RWPE1 (cell line): ENCODE results near the gene TEX19.
A peak's percentile ranks its signal among the peaks of the same experiment; 100 is the strongest.
"Not testable (repeated sequence)": the region's sequence is repeated elsewhere in the genome, so short reads cannot be mapped to it uniquely, and the experiment has no call there.

Experiments
- CTCF ChIA-PET: fragments of 350-600 bp; sonication (Branson Sonifier 250); formaldehyde crosslinking; extraction: SDS; loops from one replicate; lab custom pipeline; 2021; lab: Yijun Ruan, JAX
- POLR2A ChIA-PET: fragments of 400-600 bp; formaldehyde crosslinking; extraction: SDS; loops from one replicate; lab custom pipeline; 2020; ENCODE audit warnings: antibody characterized with exemption; ENCODE audit not compliant: low non-redundant PET; lab: Yijun Ruan, JAX
- DNase-seq: peaks from one replicate; pipeline ENCODE4 v3.0.0; 2012; ENCODE audit warnings: low spot score
- H3K27ac ChIP-seq: fragments of 450-650 bp; 2 replicates; pipeline ENCODE4 v1.5.1; 2017
- CTCF ChIP-seq: fragments of 450-650 bp; conservative IDR thresholded peaks from 2 replicates; pipeline ENCODE4 v1.5.1; 2017; ENCODE audit warnings: low read depth, mild to moderate bottlenecking

TEX19 gene

GRCh38 chr17:82410014-82410716, 51.1 kb downstream of the TEX19 start:
- no peak for TF ChIP-seq CTCF
- no peak for DNase-seq
- CTCF ChIA-PET = interaction anchor here (0.6 to 0.7 kb wide), 2 partner anchors 17 to 377 kb away, joined by 3 read pairs; no protein-coding TSS in a partner anchor
- POLR2A ChIA-PET = interaction anchor here (0.6 kb wide), 1 partner anchor 61 kb away, joined by 3 read pairs; no protein-coding TSS in a partner anchor
- peak overlapping the region; percentile 7 for H3K27ac ChIP-seq

- POLR2A ChIA-PET = no interaction called here
- no peak for TF ChIP-seq CTCF
- no peak for DNase-seq
- H3K27ac ChIP-seq = no peak overlapping the region; the same call in 1 of the 2 replicates
- CTCF ChIA-PET = no interaction called here
Observed at GRCh38 chr17:82411396-82412053, 52.5 kb downstream of the TEX19 start.

- CTCF ChIA-PET = interaction anchor here (0.6 kb wide), 1 partner anchor 73 kb away, joined by 3 read pairs; no protein-coding TSS in a partner anchor
- DNase-seq, POLR2A ChIA-PET, H3K27ac ChIP-seq: not testable (repeated sequence)
Observed at GRCh38 chr17:82412081-82412480, 53.0 kb downstream of the TEX19 start.

GRCh38 chr17:82412535-82413520, 53.8 kb downstream of the TEX19 start:
- H3K27ac ChIP-seq = no peak overlapping the region
- ChIA-PET POLR2A (interaction anchor here (0.5 kb wide), 1 partner anchor 60 kb away, joined by 6 read pairs; no protein-coding TSS in a partner anchor), CTCF (interaction anchor here (0.6 to 0.7 kb wide), 2 partner anchors 74 to 141 kb away, joined by 3 read pairs; no protein-coding TSS in a partner anchor)
- no peak for DNase-seq
- no peak for TF ChIP-seq CTCF
